ENCODE data around the gene OPRD1.

Gene OPRD1

GRCh38 chr1:28886731-28887418 lies 74.9 kb downstream of the OPRD1 start:
- FAIRE-seq, result no peak

GRCh38 chr1:28887419-28887834 lies 75.5 kb downstream of the OPRD1 start:
- FAIRE-seq, result no peak

- FAIRE-seq, result no peak
Observed at GRCh38 chr1:28887835-28888682, 76.1 kb downstream of the OPRD1 start.

DNA sequence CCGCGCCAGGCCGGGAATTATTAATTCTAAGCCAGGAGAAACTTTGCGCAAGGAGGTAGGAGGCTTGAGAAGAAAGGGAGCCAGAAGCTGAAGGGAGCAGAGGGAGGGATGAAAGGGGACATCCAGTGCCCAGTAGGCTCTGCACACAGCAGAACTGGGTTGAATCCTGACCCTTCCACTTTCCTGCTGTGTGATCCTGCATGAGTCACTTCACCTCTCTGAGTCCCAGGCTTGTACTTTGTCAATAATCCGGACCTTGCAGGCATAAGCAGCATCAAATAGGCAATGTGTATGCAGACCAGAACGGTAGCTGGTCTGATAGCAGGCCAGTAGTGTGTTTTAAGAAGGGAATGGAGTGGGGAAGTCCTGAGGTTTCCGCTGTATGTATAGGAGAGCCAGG lies 76.9 kb downstream of the OPRD1 start:
- FAIRE-seq, result no peak

DNA sequence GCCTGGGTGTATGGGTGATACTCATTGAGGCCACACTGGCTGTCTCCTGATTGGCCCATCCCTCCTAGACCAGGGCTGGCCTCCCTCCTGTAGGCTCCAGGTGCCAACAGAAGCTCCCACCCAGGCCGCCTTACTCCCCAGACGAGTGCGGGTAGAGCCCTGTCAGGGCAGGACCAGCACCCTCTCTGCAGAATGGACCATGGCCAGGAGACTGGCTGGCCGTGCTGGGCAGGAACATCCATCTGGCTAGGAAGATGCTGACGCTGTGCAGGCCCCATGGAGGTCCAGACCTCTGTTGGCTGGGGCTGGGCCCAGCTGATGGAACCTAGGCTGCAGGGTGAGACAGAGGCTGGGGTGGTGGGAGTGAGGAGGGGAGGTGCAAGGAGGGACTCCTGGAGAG lies 77.4 kb downstream of the OPRD1 start:
- no peak for FAIRE-seq

DNA sequence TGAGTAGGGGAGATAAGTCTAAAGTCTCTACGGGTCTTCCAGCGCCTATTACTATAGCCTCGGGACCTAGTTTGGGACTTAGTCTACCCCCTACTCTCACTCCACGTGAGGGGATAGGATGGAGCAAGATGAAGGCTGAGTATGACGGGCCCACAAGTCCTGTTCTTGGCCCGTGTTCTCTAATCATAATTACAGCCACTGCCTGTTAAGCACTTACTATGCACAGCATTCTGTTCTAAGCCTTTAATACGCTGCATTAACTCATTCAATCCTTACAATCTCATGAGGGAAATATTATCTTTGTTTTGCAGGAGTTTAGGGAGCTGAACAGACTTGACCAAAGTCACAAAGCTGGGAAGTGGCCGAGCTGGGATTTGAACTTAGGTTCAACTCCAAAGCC lies 78.5 kb downstream of the OPRD1 start:
- FAIRE-seq, result no peak

DNA sequence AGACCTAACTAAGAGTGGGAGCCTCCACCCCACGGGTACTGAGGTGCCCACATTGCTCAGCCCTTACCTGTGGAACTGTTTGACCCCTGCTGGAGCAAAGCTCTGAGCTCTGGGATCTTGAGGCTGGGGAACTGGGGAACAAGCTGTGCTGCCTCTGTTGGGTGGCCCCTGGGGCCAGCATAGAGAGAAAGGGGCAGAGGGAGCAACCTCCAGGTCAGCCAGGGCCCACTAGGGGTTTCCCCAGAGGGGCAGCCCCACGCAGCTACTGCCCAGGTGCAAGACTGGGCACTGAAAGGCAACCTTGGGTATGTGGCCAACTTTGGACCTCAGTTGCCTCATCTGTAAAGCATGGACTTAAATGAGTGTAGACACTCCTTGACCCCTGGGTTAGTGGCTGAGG lies 78.9 kb downstream of the OPRD1 start:
- FAIRE-seq, result no peak

GRCh38 chr1:28891256-28891655 lies 79.3 kb downstream of the OPRD1 start:
- no peak for FAIRE-seq

- no peak for FAIRE-seq
Observed at GRCh38 chr1:28893403-28894102, 81.6 kb downstream of the OPRD1 start.

DNA sequence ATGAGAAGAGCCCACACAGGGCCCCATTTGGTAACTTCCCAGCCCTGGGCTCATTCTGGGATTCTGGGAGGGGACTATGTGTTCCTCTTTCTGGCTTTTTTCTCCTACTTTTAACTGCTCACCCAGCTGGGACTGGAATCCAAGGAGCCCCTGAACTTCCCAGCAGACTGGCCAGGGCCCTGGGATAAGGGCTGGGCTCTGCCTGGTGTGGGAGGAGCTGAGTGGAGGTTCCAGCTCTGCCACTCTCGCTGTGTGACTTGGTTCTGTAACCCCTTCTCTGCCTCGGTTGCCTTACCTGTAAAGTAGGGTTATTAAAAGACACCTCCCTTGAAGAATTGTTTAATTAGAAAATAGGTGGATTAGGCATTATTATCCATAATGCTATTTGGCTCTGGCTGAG lies 82.8 kb downstream of the OPRD1 start:
- FAIRE-seq, result no peak

DNA sequence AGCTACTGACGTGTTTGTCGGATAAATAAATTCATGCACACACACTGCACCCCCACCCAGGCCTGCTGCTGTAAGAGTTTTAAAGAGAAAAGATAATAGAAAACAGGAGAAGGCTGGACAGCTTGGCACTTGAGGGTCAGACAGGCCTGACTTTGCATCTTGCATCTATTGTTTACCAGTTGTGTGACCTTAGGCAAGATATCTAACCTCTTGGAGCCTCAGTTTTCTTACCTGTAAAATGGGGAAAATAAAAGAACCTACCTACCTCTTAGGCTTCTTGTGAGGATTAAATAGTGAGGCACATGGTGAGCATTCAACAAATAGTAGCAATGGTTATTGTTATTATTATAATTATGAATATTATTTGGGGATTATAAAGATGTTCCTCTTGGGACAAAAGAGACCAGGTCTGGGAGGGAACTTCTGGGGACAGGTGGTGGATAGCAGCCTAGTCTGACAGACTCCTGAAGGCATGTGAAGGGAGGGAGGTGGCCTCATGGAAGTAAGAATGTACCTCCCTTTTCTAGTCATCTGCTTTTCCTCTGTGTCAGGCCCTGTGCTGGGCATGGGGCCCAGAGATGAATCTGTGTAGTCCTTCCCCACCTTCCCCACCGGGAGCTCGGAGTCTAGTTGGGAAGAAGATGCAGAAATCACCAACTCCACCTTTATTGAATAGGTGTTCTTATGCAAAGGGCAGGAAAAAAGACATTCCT lies 84.1 kb downstream of the OPRD1 start:
- no peak for FAIRE-seq

- no peak for FAIRE-seq
Observed at GRCh38 chr1:28896609-28896986, 84.6 kb downstream of the OPRD1 start.

- no peak for FAIRE-seq
Observed at GRCh38 chr1:28897789-28898188, 85.8 kb downstream of the OPRD1 start.

DNA sequence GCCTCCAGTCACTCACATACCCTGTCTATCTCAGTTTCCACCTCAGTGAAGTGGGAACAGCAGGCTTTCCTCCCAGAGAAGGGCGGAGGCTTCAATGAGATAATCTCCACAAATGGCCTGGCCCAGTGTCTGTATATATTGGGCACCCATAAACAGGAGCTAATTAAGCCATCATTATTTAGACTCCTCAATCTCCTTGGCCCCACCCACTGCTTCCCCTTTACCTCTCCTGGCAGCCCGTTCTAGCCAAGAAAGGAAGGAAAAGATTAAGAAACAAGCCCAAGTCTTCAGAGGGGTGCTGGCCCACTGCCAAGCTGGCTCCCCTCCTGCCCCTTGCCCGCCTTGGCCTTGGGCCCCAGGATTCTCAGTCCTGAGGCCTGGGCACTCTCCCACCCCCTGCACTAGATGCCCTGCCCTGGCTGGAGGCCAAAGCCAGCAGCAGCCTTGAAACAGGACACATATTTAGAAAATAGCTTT lies 86.5 kb downstream of the OPRD1 start:
- no peak for FAIRE-seq

DNA sequence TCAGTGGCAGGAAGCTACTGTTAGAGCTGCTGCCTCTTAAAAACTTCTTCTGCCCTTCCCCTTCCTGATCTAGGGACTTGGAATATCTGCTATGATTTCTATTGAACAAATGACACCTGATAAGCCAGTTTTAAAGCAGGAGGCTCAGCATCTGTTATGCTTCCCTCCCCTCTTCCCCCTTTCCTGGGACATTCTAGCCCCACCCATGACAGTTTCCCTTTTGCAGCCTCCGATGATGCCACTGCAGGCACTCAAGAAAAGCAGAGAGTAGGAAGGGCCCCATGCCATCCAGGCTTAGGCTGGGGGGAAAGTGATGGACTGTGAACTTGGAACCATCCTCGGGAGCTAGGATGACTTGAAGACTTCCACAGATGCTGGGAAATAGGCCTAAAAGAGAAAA lies 87.3 kb downstream of the OPRD1 start:
- FAIRE-seq, result no peak

GRCh38 chr1:28900562-28900961 lies 88.6 kb downstream of the OPRD1 start:
- no peak for FAIRE-seq

GRCh38 chr1:28902738-28903137 lies 90.8 kb downstream of the OPRD1 start:
- FAIRE-seq, result no peak

GRCh38 chr1:28905921-28906666 lies 94.1 kb downstream of the OPRD1 start:
- FAIRE-seq, result no peak

DNA sequence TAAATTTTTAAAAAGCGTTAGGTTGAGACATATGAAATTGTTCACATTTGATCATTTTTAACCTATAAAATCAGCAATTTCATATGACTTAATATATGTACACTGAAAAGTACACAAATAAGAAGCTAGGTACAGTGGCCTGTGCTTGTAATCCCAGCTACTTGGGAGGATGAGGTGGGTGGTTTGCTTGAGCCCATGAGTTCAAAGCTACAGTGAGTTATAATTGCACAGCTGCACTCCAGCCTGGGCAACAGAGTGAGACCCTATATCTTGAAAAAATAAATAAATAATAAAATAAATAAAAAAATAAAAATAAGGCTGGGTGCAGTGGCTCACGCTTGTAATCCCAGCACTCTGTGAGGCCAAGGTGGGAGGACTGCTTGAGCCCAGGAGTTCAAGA lies 97.2 kb downstream of the OPRD1 start:
- FAIRE-seq, result no peak

DNA sequence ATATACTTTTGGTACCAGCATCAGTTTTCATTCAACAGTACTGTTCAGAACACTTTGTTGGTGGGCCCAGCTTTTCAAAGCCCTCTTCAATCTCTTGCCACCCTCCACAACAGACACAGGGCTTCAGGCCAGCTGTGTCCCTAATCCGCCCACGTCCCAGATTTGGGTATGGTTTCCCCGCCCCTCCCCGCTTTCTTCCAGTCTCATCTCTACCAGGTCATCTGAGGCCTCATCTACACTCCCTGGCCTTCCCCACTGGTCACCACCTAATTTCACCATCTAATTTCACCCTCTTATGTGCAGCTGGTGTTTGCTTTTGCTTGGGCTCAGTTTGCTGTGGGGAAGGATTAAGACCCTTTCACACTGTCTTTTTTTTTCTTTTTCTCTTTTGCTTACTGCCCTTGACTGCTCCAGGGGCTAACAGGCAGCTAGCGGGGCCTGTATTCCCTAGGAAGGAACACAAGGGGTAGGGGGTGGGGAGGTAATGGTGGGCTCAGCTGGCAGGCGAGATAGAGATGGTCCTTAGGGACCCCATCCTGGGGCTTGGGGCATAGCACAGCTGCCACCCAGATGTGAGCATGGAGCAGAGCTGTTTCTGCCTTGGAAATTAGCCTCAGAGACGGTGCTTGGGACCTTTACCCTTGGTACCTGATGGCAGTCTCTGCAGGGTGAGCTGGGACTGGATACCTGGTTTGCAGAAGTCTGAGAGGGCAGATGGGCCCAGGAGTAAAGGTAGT lies 98.6 kb downstream of the OPRD1 start:
- no peak for FAIRE-seq

DNA sequence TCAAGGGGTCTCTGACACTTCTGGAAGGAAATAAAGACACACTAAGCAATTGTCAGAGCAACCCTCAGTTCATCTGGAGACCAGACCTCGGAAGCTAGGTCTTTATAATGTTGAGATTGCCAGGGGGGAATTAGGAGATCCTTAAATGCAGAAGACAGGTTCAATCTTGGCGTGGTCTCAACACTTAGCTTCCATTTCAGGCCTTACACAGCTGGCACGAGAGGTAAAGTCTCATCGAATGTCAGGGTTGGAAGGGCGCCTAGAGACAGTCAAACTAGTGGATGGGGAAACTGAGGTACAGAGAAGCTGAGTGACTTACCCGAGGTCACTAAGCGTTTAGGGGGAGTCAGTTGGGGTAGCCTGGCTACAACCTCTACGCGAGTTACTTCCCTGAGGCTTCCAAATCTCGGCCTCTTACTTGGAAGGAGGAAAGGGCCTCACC lies 101.8 kb downstream of the OPRD1 start:
- FAIRE-seq, result no peak

Measured in colon (tissue), 2 donors.